IMR-90 (cell line): ENCODE measurements around the gene ARL4C. TPM values are rescaled to one million over a fixed set of nuclear protein-coding genes. Genes with fewer than 3 reads are reported as not detected.

ENCODE experiments used
- ATAC-seq: fragments of 200-7000 bp; cut with Tn5 transposase; 2 replicates; pipeline ENCODE4 v1.9.1; 2020; ENCODE audit warnings: low read depth, mild to moderate bottlenecking, moderate library complexity
- BruUV-seq: library from RNA; stranded (reverse); fragments of 400-500 nt; replicated peaks from 2 replicates; lab custom pipeline; 2021; lab: Mats Ljungman, UMichigan
- CTCF ChIA-PET: fragments of 300-600 bp; formaldehyde crosslinking; extraction: SDS; loops from one replicate; lab custom pipeline; 2021; ENCODE audit warnings: antibody characterized with exemption; lab: Yijun Ruan, JAX
- POLR2A ChIA-PET: fragments of 300-600 bp; sonication (Branson Sonifier 250); formaldehyde crosslinking; loops from one replicate; lab custom pipeline; 2022; ENCODE audit warnings: antibody characterized with exemption; ENCODE audit not compliant: unreplicated experiment; lab: Charles Lee
- DNase-seq: peaks from one replicate; pipeline ENCODE4 v3.0.0; 2013
- H2AFZ ChIP-seq: replicated peaks from 2 replicates; pipeline ENCODE3; 2013; ENCODE audit warnings: low read length, mild to moderate bottlenecking; ENCODE audit not compliant: poor library complexity
- H2AK5ac ChIP-seq: 2 replicates; pipeline ENCODE4 v1.6.1; 2013; ENCODE audit warnings: low read depth, low read length, inconsistent platforms
- H2AK9ac ChIP-seq: replicated peaks from 2 replicates; pipeline ENCODE3; 2013; ENCODE audit warnings: mild to moderate bottlenecking, low read depth, low read length, moderate library complexity; ENCODE audit not compliant: poor library complexity
- H2BK120ac ChIP-seq: 2 replicates; pipeline ENCODE4 v1.6.1; 2013; ENCODE audit warnings: low read depth, low read length, inconsistent platforms
- H2BK15ac ChIP-seq: 3 replicates; pipeline ENCODE4 v1.6.1; 2013; ENCODE audit warnings: low read depth, low read length, inconsistent platforms
- H2BK20ac ChIP-seq: 2 replicates; pipeline ENCODE4 v1.6.1; 2013; ENCODE audit warnings: low read depth, mild to moderate bottlenecking, inconsistent platforms, low read length, moderate library complexity
- H2BK5ac ChIP-seq: 2 replicates; pipeline ENCODE4 v1.6.1; 2013; ENCODE audit warnings: mild to moderate bottlenecking, low read depth, low read length, inconsistent platforms; ENCODE audit not compliant: poor library complexity, severe bottlenecking
- H3K14ac ChIP-seq: replicated peaks from 2 replicates; pipeline ENCODE4 v1.6.1; 2013; ENCODE audit warnings: low read depth, low read length, inconsistent platforms
- H3K18ac ChIP-seq: 2 replicates; pipeline ENCODE4 v1.6.1; 2013; ENCODE audit warnings: low read depth, low read length, control low read depth
- H3K23ac ChIP-seq: 2 replicates; pipeline ENCODE4 v1.6.1; 2013; ENCODE audit warnings: low read depth, low read length, inconsistent platforms
- H3K27ac ChIP-seq: 2 replicates; pipeline ENCODE4 v1.5.1; 2013; ENCODE audit warnings: mild to moderate bottlenecking, control low read depth, low read length; ENCODE audit not compliant: insufficient read depth
- H3K27me3 ChIP-seq: 2 replicates; pipeline ENCODE4 v1.6.1; 2013; ENCODE audit warnings: low read length; ENCODE audit not compliant: control insufficient read depth, insufficient read depth
- H3K36me3 ChIP-seq: 2 replicates; pipeline ENCODE4 v1.6.1; 2013; ENCODE audit warnings: low read length, mixed read lengths; ENCODE audit not compliant: control insufficient read depth, insufficient read depth
- H3K4ac ChIP-seq: 2 replicates; pipeline ENCODE4 v1.6.1; 2013; ENCODE audit warnings: low read depth, low read length, inconsistent platforms
- H3K4me1 ChIP-seq: 2 replicates; pipeline ENCODE4 v1.6.1; 2013; ENCODE audit warnings: low read length, mixed read lengths; ENCODE audit not compliant: control insufficient read depth, insufficient read depth
- H3K4me2 ChIP-seq: 2 replicates; pipeline ENCODE4 v1.6.1; 2013; ENCODE audit warnings: low read depth, mild to moderate bottlenecking, control low read depth, low read length, moderate library complexity
- H3K4me3 ChIP-seq: 2 replicates; pipeline ENCODE4 v1.5.1; 2013; ENCODE audit warnings: low read depth, mild to moderate bottlenecking, control low read depth, low read length, moderate library complexity; ENCODE audit not compliant: insufficient read depth
- H3K56ac ChIP-seq: 2 replicates; pipeline ENCODE4 v1.6.1; 2013; ENCODE audit warnings: low read length, inconsistent platforms; ENCODE audit not compliant: insufficient read depth; ENCODE audit errors: extremely low read depth
- H3K79me1 ChIP-seq, 2 experiments: 2 replicates each; pipeline ENCODE4 v1.6.1; 2013; ENCODE audit warnings: low read length in 2 of 2, inconsistent platforms in 1 of 2, low read depth in 1 of 2
- H3K9ac ChIP-seq: 2 replicates; pipeline ENCODE4 v1.6.1; 2013; ENCODE audit warnings: low read depth, low read length, control low read depth
- H3K9me1 ChIP-seq: 2 replicates; pipeline ENCODE4 v1.6.1; 2013; ENCODE audit warnings: low read length, inconsistent platforms; ENCODE audit not compliant: insufficient read depth
- H3K9me3 ChIP-seq: 2 replicates; pipeline ENCODE4 v1.6.1; 2013; ENCODE audit warnings: low read length; ENCODE audit not compliant: control insufficient read depth, insufficient read depth
- H4K20me1 ChIP-seq: 2 replicates; pipeline ENCODE4 v1.6.1; 2013; ENCODE audit warnings: low read length, inconsistent platforms; ENCODE audit not compliant: insufficient read depth
- H4K5ac ChIP-seq: 2 replicates; pipeline ENCODE4 v1.6.1; 2013; ENCODE audit warnings: mild to moderate bottlenecking, low read depth, low read length, control low read depth
- H4K8ac ChIP-seq, 2 experiments: 2 replicates each; pipeline ENCODE4 v1.6.1; 2013; ENCODE audit warnings: low read depth in 2 of 2, low read length in 2 of 2, control low read depth in 1 of 2, inconsistent platforms in 1 of 2
- H4K91ac ChIP-seq: 2 replicates; pipeline ENCODE4 v1.6.1; 2013; ENCODE audit warnings: low read depth, low read length, inconsistent platforms; ENCODE audit not compliant: insufficient read depth
- FOS ChIP-seq: fragments of 150-350 bp; IDR thresholded peaks from 2 replicates; pipeline ENCODE4 v1.6.1; 2016; ENCODE audit warnings: low read depth, low read length
- RFX5 ChIP-seq: IDR thresholded peaks from 2 replicates; pipeline ENCODE4 v1.8.0; 2012; ENCODE audit warnings: low read depth, mild to moderate bottlenecking, low read length, moderate library complexity
- WGBS, 2 experiments: methylation state at CpG; one replicate each; pipeline versions ENCODE4 v1.1.5 to v1.1.7; 2013; ENCODE audit warnings: missing lambda C conversion rate in 2 of 2; ENCODE audit not compliant: insufficient read length in 1 of 2; ENCODE audit errors: extremely low coverage in 2 of 2; 5-methylcytosine and 5-hydroxymethylcytosine counted together
- dilution Hi-C: fragments of 300-500 bp; cut with HindIII; formaldehyde crosslinking; loops from one replicate; pipeline ENCODE4 v1.14.3; 2018; ENCODE audit warnings: low sequenced_read_pairs; ENCODE audit not compliant: unreplicated experiment
- in situ Hi-C: fragments of 300-500 bp; cut with MboI; formaldehyde crosslinking; loops from 3 replicates; pipeline ENCODE4 v1.14.3; 2019; ENCODE audit warnings: low sequenced_read_pairs, inconsistent platforms, mixed read lengths
- intact Hi-C: fragments of 100-400 bp; cut with micrococcal nuclease; formaldehyde crosslinking; loops from 2 replicates; pipeline ENCODE4 v1.10.0; 2022
- polyA plus RNA-seq, 3 experiments: library from polyadenylated mRNA; depleted of rRNA; stranded (reverse); fragments of >200 nt; gene quantifications; 2 replicates each; pipeline ENCODE4 v1.2.3, GENCODE V29; 2012; ENCODE audit warnings: low replicate concordance in 1 of 3
- total RNA-seq: library from RNA; depleted of rRNA; stranded (reverse); fragments of >200 nt; gene quantifications from 2 replicates; pipeline ENCODE4 v1.2.3, GENCODE V29; 2012

Gene ARL4C
- total and polyA plus RNA-seq, 2 of the 4 experiments (the other 2 are of a cell fraction), result 7.7 to 8.2 TPM

- DNase-seq, result peak; percentile 92
- peak; percentile 89 for ATAC-seq
- POLR2A ChIA-PET, result no interaction called here
- Histone ChIP-seq H3K18ac (no peak overlapping the region), H2AK5ac (no peak overlapping the region), H3K4ac (no peak overlapping the region; the same call in 1 of the 2 replicates), H2BK120ac (peak overlapping the region; percentile 34; the same call in 1 of the 2 replicates), H3K56ac (no peak overlapping the region), H3K36me3 (no peaks in the 10 kb centered on the region), H4K5ac (no peak overlapping the region), H2AK9ac (no peak overlapping the region), H3K9ac (no peak overlapping the region), H2BK20ac (peak overlapping the region; percentile 59; the same call in 1 of the 2 replicates), H4K91ac (no peak overlapping the region), H3K4me1 (peaks cover 4% of the 10 kb centered on the region), H2BK5ac (no peak overlapping the region), H2BK15ac (0 out of 3 replicates have a peak overlapping the region, but pooled peaks have one; percentile 2), H3K27me3 (peaks cover 3% of the 10 kb centered on the region; the same call in 1 of the 2 replicates), H3K79me1 (no peaks in the 10 kb centered on the region), H3K14ac (no peak overlapping the region), H4K20me1 (peaks cover 4% of the 10 kb centered on the region; the same call in 1 of the 2 replicates), H3K4me3 (no peak overlapping the region), H4K8ac (no peak overlapping the region), H3K4me2 (peak overlapping the region; percentile 39), H3K9me3 (no peaks in the 10 kb centered on the region), H3K23ac (no peak overlapping the region), H3K27ac (no peak overlapping the region), H2AFZ (peak overlapping the region; percentile 70), H3K9me1 (peaks cover 5% of the 10 kb centered on the region)
- TF ChIP-seq RFX5 (no peak), FOS (peak; percentile 44; the same call in 1 of the 2 replicates)
- intact Hi-C loops, result no loop called here
- WGBS, 2 experiments, result no CpG with 5 or more reads among the region's 3 CpGs
- no TSS peak for BruUV-seq
- in situ Hi-C loops, result loop anchor here (5.0 kb wide), 1 partner anchor 365 kb away; no protein-coding TSS in a partner anchor
- CTCF ChIA-PET, result interaction anchor here (1.5 kb wide), 1 partner anchor 43 kb away, joined by 3 read pairs; no protein-coding TSS in a partner anchor
- dilution Hi-C loops, result loop anchor here (25.0 kb wide), 1 partner anchor 165 kb away; no protein-coding TSS in a partner anchor
Observed at GRCh38 chr2:234502285-234502918, 5.5 kb upstream of the ARL4C start.
